Mucosa of descending colon (tissue), 3 donors: ENCODE measurements around the gene DALRD3. TPM values are rescaled to one million over a fixed set of nuclear protein-coding genes. Genes with fewer than 3 reads are reported as not detected.

Experiments
- ATAC-seq: fragments of 200-7000 bp; cut with Tn5 transposase; one replicate; pipeline ENCODE4 v1.9.1; 2020; ENCODE audit warnings: mild to moderate bottlenecking, moderate library complexity
- DNase-seq, 3 donors: peaks; one replicate each; pipeline ENCODE4 v3.0.0-alpha.2; 2020
- H3K36me3 ChIP-seq: fragments of 200-600 bp; one replicate; pipeline ENCODE4 v1.8.0; 2021; ENCODE audit warnings: low read depth, mild to moderate bottlenecking
- H3K4me1 ChIP-seq: fragments of 200-600 bp; one replicate; pipeline ENCODE4 v1.8.0; 2021; ENCODE audit warnings: low read depth, mild to moderate bottlenecking
- H3K4me3 ChIP-seq: fragments of 200-600 bp; one replicate; pipeline ENCODE4 v1.8.0; 2021; ENCODE audit warnings: mild to moderate bottlenecking
- H3K9me3 ChIP-seq: fragments of 200-600 bp; one replicate; pipeline ENCODE4 v1.8.0; 2021; ENCODE audit warnings: mild to moderate bottlenecking
- intact Hi-C, 2 donors: fragments of 100-400 bp; cut with DNase I in 1 of 2; cut with micrococcal nuclease in 1 of 2; formaldehyde crosslinking; loops; one replicate each; pipeline versions ENCODE4 v1.11.0 to v1.11.1; 2022; cut with DNase I, micrococcal nuclease
- total RNA-seq, 3 donors: library from RNA; stranded (reverse); fragmentation: NEBNext Ultra II Directional in 2 of 3; extraction: Animal tissue kit (Norgen Biotek cat#: 25700) in 2 of 3; gene quantifications; one replicate each; pipeline versions ENCODE4 v1.2.1 to v1.2.4, GENCODE V29; 2021 to 2023
- TF ChIP-seq, protein P1 (sequence below): fragments of 200-600 bp; IDR thresholded peaks from one replicate; pipeline ENCODE4 v1.8.0; 2022; ENCODE audit warnings: antibody characterized with exemption, mild to moderate bottlenecking
- donor health status: DM: no; HTN: no; CAD: no; lungs with moderate emphysema.
- donor health status: DM: no; HTN: no; CAD: no.
- donor health status: DM: no; HTN: yes; CAD: no.

DALRD3 gene
- total RNA-seq, 3 donors from 2014 or later = 16.7 to 32.7 (median 18.9) TPM

GRCh38 chr3:49025005-49025792 is 6.8 kb upstream of the DALRD3 start:
- ATAC-seq = no peak
- H3K4me3 ChIP-seq = no peak overlapping the region
- peaks cover 32% of the 10 kb centered on the region for H3K4me1 ChIP-seq
- peak in 2 of 3 donors; percentile 8 to 34 for DNase-seq
- peaks cover 8% of the 10 kb centered on the region for H3K36me3 ChIP-seq
- TF ChIP-seq, protein P1, sequence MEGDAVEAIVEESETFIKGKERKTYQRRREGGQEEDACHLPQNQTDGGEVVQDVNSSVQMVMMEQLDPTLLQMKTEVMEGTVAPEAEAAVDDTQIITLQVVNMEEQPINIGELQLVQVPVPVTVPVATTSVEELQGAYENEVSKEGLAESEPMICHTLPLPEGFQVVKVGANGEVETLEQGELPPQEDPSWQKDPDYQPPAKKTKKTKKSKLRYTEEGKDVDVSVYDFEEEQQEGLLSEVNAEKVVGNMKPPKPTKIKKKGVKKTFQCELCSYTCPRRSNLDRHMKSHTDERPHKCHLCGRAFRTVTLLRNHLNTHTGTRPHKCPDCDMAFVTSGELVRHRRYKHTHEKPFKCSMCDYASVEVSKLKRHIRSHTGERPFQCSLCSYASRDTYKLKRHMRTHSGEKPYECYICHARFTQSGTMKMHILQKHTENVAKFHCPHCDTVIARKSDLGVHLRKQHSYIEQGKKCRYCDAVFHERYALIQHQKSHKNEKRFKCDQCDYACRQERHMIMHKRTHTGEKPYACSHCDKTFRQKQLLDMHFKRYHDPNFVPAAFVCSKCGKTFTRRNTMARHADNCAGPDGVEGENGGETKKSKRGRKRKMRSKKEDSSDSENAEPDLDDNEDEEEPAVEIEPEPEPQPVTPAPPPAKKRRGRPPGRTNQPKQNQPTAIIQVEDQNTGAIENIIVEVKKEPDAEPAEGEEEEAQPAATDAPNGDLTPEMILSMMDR = no peak
- H3K9me3 ChIP-seq = no peaks in the 10 kb centered on the region
- intact Hi-C loops = no loop called here

GRCh38 chr3:49024449-49024848 is 6.1 kb upstream of the DALRD3 start:
- H3K4me1 ChIP-seq = peaks cover 34% of the 10 kb centered on the region

GRCh38 chr3:49023775-49024174 is 5.4 kb upstream of the DALRD3 start:
- ATAC-seq = no peak
- H3K4me3 ChIP-seq = no peak overlapping the region
- H3K4me1 ChIP-seq = peaks cover 37% of the 10 kb centered on the region
- DNase-seq = no peak
- H3K36me3 ChIP-seq = peaks cover 8% of the 10 kb centered on the region
- intact Hi-C loops = no loop called here
- no peaks in the 10 kb centered on the region for H3K9me3 ChIP-seq
- TF ChIP-seq, protein P1 = no peak

More at GRCh38 chr3:49024449-49024848, 6.1 kb upstream of the DALRD3 start:
- Histone ChIP-seq H3K4me3 (no peak overlapping the region), H3K36me3 (peaks cover 8% of the 10 kb centered on the region), H3K9me3 (no peaks in the 10 kb centered on the region)
- TF ChIP-seq, protein P1 = no peak
- intact Hi-C loops = no loop called here
- DNase-seq (no peak), ATAC-seq (no peak)

GRCh38 chr3:49022688-49023171 is 4.3 kb upstream of the DALRD3 start:
- H3K4me3 ChIP-seq = peak overlapping the region; percentile 63
- H3K4me1 ChIP-seq = peaks cover 31% of the 10 kb centered on the region
- peaks cover 8% of the 10 kb centered on the region for H3K36me3 ChIP-seq
- H3K9me3 ChIP-seq = no peaks in the 10 kb centered on the region
- ATAC-seq (no peak), DNase-seq (peak in 2 of 3 donors; percentile 47 to 64)
- TF ChIP-seq, protein P1 = no peak
- intact Hi-C loops = no loop called here

DNA sequence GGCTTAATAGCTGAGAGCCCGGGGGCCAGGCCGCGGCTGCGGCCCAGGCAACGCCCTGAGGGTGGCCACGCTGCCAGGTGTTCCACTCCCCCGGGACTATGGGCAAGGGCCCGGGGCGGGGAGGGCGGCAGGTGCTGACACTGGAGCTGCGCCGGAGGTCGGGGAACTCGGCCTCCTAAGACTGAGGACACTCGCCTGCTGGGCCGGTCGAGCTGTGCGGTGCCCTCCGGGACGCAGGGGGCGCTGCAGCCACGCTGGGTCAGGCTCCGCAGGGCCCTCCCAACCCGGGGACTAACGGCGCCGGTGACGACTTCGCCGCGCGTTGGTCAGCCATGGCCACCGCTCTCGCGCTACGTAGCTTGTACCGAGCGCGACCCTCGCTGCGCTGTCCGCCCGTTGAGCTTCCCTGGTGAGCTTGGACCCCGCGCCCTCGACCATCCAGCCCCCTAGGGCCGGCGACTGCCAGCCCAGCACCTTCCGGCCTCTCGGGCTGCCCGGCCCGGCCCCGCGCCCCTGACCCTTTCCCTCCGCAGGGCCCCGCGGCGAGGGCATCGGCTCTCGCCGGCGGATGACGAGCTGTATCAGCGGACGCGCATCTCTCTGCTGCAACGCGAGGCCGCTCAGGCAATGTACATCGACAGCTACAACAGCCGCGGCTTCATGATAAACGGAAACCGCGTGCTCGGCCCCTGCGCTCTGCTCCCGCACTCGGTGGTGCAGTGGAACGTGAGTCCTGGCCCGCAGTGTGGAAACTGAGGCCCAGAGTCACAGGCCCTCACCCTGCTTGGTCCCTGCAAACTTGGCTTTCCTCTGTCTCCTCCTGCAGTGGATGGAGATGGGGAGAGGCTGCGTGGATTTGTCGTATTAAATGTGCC is 3.7 kb upstream of the DALRD3 start, which contains the start of gene NDUFAF3:
TSS of gene NDUFAF3 (plus strand) at position 309 of the 875 bp plus-strand sequence. CDS start at position 333, 24 bp downstream.
- ATAC-seq (peak; percentile 78), DNase-seq (peak; percentile 94 to 97 (median 96))
- TF ChIP-seq, protein P1 = peak; percentile 81
- intact Hi-C loops = no loop called here
- peak within 1 kb of the TSS; percentile 63 for H3K4me3 ChIP-seq
- peaks cover 38% of the 10 kb centered on the region for H3K4me1 ChIP-seq
- H3K36me3 ChIP-seq = peaks cover 8% of the 10 kb centered on the region
- no peaks in the 10 kb centered on the region for H3K9me3 ChIP-seq
